Activated CD8-positive, alpha-beta memory T cell treated with anti-CD3 and anti-CD28 coated beads for 36 hours (primary cell): ENCODE results near the gene ZCCHC24. TPM values are rescaled to one million over a fixed set of nuclear protein-coding genes. Genes with fewer than 3 reads are reported as not detected.

ENCODE experiments used
- CTCF ChIA-PET: fragments of 350-600 bp; sonication (Branson Sonifier 250); formaldehyde crosslinking; loops from one replicate; lab custom pipeline; 2021; ENCODE audit warnings: antibody characterized with exemption; lab: Charles Lee
- POLR2A ChIA-PET: fragments of 350-600 bp; sonication (Branson Sonifier 250); formaldehyde crosslinking; loops from one replicate; lab custom pipeline; 2021; ENCODE audit warnings: antibody characterized with exemption; lab: Charles Lee
- total RNA-seq, 2 experiments: library from RNA; stranded (reverse); gene quantifications; one replicate each; pipeline ENCODE4 v1.2.3, GENCODE V29; 2021

The ZCCHC24 gene
- 1 to 10 TPM; 1.3 to 1.5 TPM for total RNA-seq

DNA sequence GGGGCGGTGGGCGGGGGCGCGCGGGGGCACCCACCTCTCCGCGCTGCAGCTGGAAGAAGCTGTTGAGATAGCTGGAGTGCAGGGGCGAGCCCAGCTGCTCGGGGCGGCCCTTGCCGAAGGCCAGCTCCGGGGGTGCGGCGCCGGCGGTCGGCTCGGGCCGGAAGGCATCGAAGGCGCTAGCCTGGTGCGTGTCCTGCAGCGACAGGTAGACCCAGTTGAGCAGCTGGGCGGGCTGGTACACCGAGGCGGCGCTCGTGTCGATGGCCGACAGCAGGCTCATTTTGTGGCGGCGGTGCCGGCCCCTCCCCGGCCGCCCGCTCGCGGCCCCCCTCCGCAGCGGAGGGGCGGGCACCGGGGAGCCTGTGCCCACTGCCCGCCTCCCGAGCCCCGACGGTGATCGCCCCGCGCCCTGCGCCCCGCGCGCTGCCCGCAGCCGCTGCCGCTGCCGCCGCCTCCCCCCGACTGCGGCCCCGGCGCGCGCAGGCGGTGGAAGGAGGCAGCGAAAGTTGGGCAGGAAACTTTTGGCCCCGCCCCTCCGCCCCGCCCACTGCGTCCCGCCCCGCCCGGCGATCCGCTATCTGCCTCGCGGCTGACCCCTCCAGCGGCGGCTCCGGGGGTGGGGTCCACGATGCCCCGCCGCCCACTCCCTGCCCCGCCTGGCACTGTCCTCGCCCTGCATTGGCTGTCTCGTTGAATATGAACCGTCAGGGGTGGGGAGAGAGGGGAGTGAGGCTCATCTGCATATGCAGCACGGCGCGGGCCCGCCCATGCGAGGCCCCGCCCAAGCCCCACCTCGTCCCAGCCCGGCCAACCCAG, at the start of gene ZCCHC24:
Gene ZCCHC24 (minus strand): TSS at position 464 of the 816 bp plus-strand sequence. CDS start 184 bp downstream, at position 280.
- ChIA-PET POLR2A (interaction anchor here (1.1 kb wide), 1 partner anchor 97 kb away, joined by 3 read pairs; no protein-coding TSS in a partner anchor), CTCF (interaction anchor here (0.8 to 1.1 kb wide), 3 partner anchors 9 to 114 kb away, joined by 3 to 4 read pairs (median 3); no protein-coding TSS in a partner anchor)

GRCh38 chr10:79493806-79494205, 48.4 kb upstream of the ZCCHC24 start:
- ChIA-PET POLR2A (no interaction called here), CTCF (interaction anchor here (1.4 kb wide), 1 partner anchor 120 kb away, joined by 8 read pairs; no protein-coding TSS in a partner anchor)

- POLR2A ChIA-PET: no interaction called here
- CTCF ChIA-PET: no interaction called here
These were observed 47.4 kb upstream of the ZCCHC24 start for GRCh38 chr10:79492839-79493238.

DNA sequence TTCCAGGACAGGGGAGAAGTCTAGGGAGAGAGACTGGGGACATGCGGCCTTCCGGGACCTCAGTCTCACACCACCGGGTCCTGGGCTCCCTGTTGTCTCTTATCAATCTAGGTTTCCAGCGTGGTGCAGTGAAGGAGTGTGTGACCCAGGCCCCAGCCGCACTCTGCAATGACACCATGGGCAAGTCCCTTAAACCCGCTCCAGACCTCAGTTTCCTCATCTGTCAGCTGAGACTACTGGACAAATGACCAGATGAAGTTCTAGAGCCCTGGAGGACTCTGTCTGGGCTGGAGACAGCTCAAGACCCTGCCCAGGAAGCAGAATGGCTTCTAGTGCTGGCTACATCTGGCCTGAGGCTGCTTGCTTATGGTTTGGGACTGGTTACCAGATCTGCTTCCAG, 46.8 kb upstream of the ZCCHC24 start:
- ChIA-PET POLR2A (no interaction called here), CTCF (no interaction called here)

DNA sequence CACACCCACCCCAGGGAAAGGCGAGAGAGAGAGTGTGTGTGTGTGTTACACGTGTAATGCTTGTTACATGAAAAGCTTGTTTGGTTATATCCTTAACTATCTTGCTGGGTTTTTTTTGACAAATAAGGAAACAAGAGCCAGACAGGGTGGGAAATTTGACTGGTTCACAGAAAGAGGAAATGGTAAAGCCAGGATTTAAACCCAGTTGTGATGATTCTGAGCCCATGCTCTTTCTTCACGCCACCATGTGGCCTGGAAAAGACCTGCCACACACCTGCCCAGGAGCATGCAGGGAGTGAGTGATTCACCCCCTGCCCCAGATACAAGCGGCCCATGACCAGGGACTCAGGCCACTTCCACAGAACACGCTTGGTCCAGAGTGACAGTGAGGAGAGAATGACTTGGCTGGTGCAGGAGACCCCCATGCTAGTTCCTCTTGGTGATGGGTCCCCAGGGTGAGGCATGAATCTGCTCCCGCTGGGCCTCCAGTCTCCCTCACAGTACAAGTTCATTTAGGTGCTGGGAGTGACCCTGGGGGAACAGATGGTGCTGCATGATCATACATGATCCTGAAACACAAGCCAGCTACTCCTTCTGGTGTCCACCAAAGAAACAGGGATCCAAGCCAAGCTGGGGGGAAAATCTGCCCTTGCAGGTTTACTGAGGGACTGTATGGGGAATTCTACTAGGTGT, 45.9 kb upstream of the ZCCHC24 start:
- POLR2A ChIA-PET: no interaction called here
- CTCF ChIA-PET: no interaction called here

DNA sequence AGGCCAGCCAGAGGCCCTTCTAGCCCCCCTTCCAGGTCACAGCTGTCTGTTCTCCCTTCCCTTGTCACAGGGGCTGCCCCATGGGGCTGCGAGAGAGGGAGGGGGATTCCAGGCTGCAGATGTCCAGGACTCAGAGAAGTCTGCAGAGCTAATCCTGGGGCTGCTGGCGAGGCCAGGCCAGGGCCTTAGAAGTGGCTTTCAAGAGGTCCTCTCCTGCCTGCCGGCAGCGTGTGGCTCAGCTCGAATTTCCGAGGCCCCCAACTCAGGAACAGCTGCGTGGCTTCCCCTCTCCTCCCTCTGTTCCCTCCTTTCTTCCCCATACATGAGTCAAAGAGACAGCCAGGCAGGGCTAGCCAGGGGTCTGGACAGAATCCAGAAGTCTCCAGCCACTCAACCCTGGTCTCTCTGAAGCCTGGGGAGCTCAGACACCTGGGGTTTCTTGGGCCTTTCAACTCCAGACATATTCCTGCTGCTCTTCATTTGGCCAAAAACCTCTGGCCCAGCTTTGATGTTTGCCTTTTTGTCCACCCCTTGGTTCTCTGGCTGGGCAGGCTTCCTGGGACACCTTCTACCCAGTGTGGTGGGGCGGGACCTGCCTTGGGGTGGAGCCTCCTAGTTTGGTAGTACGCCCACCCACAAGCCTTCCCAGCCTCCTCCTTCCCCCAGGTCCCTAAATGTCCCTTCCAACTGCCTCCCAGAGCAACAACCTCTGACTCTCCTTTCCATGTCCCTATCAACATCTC, 45.1 kb upstream of the ZCCHC24 start:
- CTCF ChIA-PET: no interaction called here

DNA sequence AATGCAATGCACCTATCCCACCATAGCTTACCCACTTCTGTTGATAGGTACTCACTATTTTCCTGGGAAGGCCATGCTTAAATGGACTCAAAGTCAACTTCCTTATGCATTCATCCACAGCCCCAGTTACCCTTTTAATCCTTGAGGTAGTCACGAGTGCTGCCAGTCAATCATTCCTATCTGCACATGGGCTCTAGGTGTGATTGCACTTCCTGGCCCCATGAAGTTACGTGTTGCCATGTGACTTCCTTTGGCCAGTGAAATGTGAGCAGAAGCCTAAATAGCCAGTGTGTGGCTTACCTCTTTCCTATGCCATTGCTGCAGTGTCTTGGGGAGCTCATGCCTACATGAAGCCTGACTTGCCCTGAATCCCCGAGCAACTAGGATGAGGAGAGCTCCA, 43.4 kb upstream of the ZCCHC24 start:
- CTCF ChIA-PET: interaction anchor here (2.8 kb wide), 1 partner anchor 114 kb away, joined by 21 read pairs; no protein-coding TSS in a partner anchor
- POLR2A ChIA-PET: no interaction called here

More for the DNA sequence above, 45.1 kb upstream of the ZCCHC24 start:
- POLR2A ChIA-PET: no interaction called here

GRCh38 chr10:79488336-79488735, 42.9 kb upstream of the ZCCHC24 start:
- ChIA-PET POLR2A (no interaction called here), CTCF (interaction anchor here (1.1 to 2.8 kb wide), 2 partner anchors 20 to 114 kb away, joined by 5 to 21 read pairs; no protein-coding TSS in a partner anchor)

- POLR2A ChIA-PET: no interaction called here
- CTCF ChIA-PET: interaction anchor here (1.0 to 2.8 kb wide), 3 partner anchors 13 to 113 kb away, joined by 4 to 21 read pairs (median 5); no protein-coding TSS in a partner anchor
These were observed 42.1 kb upstream of the ZCCHC24 start for GRCh38 chr10:79487296-79488194.

DNA sequence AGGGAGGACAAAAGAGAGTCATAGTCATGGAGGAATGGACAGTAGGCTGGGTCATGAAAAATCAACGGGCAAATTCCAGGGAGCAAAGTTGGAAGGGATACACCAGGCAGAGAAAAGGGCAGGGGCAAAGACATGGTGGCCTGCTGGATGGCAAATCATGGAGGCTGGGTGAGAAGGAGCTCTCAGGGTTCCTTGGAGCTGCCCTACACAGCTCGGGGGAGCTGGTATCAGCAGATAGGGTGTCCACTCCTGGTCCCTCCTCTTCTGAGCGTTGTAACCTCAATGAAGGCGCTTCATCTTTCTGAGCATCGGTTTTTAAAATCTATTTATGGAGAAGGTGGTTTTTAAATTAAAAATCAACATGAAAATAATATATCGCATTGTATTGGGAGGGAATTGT, 39.1 kb upstream of the ZCCHC24 start:
- ChIA-PET POLR2A (no interaction called here), CTCF (no interaction called here)

DNA sequence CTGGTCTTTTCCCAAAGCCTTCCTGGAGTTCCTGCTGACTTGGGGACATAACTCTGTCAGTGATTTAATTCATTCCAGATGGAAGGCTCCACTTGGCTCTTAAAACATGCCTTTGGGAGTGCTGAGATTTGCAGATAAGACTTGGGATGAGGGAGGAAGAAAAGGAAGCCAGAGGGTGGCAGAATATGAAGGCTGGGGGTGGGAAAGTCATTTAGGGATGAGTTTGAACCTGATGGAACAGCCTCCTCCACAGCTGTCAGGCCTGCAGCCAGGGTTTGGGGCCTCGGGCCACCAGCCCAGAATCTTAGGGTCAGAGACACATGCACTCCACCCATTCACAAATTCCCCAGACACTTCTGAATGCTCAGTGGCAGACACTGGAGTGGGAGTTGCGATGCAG, 38.5 kb upstream of the ZCCHC24 start:
- CTCF ChIA-PET: no interaction called here
- POLR2A ChIA-PET: no interaction called here

GRCh38 chr10:79483299-79483698, 37.9 kb upstream of the ZCCHC24 start:
- CTCF ChIA-PET: no interaction called here
- POLR2A ChIA-PET: no interaction called here

GRCh38 chr10:79482741-79483140, 37.3 kb upstream of the ZCCHC24 start:
- POLR2A ChIA-PET: no interaction called here
- CTCF ChIA-PET: no interaction called here

DNA sequence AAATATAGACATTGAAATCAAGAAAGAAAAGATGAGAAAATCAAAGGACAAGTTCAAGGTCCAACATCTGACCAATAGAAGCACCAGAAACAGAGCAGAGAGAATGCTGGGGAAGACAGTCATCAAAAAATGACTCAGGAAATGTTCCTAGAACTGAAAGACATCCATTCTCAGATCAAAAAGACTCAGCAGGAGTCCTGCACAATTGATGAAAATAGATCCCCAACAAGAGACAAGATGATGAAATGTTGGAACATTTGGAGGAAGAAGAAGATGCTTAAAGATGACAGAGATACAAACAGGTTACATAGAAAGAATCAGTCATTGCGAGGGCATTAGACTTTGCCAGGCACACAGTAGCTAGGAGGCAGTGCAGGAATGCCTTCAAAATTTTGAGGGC, 36.9 kb upstream of the ZCCHC24 start:
- ChIA-PET POLR2A (no interaction called here), CTCF (no interaction called here)

DNA sequence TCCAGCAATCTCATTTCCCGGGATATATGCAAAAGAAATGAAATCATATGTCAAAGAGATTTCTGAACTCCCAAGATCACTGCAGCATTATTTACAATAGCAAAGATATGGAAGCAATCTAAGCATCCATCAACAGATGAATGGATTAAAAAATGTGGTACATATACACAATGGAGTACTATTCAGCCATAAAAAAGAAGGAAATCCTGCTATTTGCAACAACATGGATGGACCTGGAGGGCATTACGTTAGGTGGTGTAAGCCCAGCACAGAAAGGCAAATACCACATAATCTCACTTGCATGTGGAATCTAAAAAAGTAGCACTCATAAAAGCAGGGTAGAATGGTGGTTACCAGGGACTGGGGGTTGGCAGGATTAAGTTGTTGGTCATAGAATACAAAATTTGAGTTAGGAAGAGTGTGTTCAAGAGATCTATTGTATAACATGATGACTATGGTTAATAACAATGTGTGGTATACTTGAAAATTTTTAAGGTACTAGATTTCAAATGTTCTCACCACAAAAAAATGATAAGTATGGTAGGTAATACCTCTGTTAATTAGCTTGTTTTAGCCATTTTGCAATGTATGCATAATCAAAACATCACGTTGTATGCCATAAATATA, 34.0 kb upstream of the ZCCHC24 start:
- POLR2A ChIA-PET: no interaction called here
- CTCF ChIA-PET: no interaction called here

DNA sequence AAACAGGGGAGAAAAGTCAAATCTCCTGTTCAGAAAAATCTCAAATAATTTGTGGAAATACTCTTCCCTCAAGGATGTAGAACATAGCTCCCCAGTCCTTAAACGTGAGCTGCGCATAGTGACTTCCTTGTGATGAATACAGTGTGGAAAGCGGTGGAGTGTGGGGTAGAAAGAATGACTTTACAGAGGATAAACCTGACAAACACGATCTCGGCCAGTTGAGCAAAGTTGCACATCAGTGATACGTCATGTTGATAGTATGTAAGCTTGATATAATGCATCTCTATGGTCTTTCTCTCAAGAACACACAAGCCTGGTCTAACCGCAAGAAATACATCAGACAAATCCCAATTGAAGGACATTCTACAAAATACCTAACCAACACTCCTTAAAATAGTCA, 32.0 kb upstream of the ZCCHC24 start:
- ChIA-PET POLR2A (no interaction called here), CTCF (interaction anchor here (0.6 kb wide), 1 partner anchor 10 kb away, joined by 3 read pairs; no protein-coding TSS in a partner anchor)

GRCh38 chr10:79476645-79477044, 31.2 kb upstream of the ZCCHC24 start:
- POLR2A ChIA-PET: no interaction called here
- CTCF ChIA-PET: no interaction called here

- CTCF ChIA-PET: interaction anchor here (1.1 kb wide), 1 partner anchor 8 kb away, joined by 4 read pairs; no protein-coding TSS in a partner anchor
- POLR2A ChIA-PET: no interaction called here
These were observed 30.5 kb upstream of the ZCCHC24 start for GRCh38 chr10:79475877-79476276.
